RKO (cell line): ENCODE data around the gene DBF4.
A peak's percentile ranks its signal among the peaks of the same experiment; 100 is the strongest.
"Not testable (repeated sequence)": the region's sequence is repeated elsewhere in the genome, so short reads cannot be mapped to it uniquely, and the experiment has no call there.

Experiments used
- DNase-seq: peaks from one replicate; pipeline ENCODE4 v3.0.0-alpha.2; 2016; ENCODE audit warnings: low spot score

The DBF4 gene

DNA sequence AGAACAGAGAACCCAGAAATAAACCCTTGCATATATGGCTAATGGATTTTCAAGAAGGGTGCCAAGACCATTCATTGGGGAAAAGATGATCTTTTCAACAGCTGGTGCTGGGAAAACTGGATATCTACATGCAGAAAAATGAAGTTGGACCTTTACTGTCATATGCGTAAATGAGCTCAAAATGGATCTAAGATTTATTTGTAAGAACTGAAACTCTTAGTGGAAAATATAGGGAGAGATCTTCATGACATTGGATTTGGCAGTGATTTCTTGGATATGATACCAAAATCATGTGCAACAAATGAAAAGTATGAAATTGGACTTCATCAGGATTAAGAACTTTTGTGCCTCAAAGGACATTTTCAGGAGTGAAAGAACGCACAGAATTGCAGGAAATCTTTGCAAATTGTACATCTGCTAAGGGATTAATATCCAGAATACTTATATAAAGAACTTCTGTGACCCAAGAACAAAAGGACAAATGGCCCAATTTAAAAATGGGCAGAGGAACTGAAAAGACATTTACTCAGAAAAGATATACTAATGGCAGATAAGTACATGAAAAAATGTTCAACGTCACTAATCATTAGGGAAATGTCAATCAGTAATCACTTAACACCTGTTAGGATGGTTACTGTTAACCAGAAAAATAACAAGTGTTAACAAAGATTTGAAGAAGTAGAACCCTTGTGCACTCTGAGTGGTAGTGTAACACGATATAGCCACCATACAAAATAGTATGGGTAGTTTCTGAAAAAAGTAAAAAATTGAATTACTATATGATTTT, 6.1 kb downstream of the DBF4 start:
- DNase-seq = no peak

DNA sequence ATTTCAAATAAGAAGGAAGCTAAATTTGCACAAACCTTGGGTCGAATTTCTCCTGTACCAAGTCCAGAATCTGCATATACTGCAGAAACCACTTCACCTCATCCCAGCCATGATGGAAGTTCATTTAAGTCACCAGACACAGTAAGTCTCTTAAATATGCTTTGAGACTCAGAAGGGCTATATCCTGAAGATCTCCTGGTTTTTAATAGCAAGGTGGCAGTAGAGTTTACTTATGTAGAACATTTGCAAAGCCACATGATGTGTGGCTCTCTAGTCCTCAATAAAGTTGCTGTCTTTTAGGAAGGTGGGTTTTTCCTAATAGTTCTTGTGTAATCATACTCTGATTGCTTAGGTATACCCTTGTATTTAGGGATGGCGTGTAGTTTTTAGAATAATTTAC, 8.7 kb downstream of the DBF4 start:
- DNase-seq = peak; percentile 41

DNA sequence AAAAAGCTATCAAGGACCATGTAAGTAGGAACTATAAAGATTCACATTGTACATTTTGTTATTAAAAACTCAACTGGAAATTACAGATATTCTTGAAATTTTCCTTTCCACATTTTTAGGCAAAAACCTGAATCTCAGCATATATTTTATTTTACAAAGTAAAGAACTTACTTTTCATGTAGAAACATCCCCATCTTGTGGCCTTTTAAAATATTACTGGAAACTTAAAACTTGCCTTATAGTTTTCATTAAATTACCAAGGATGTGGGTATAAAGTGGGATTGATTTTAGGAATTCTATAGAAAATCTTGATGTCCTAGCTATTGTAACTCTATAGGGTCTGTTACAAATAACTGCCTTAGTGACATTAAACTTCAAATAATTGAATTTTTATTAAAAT, 10.6 kb downstream of the DBF4 start:
- peak; percentile 68 for DNase-seq

DNA sequence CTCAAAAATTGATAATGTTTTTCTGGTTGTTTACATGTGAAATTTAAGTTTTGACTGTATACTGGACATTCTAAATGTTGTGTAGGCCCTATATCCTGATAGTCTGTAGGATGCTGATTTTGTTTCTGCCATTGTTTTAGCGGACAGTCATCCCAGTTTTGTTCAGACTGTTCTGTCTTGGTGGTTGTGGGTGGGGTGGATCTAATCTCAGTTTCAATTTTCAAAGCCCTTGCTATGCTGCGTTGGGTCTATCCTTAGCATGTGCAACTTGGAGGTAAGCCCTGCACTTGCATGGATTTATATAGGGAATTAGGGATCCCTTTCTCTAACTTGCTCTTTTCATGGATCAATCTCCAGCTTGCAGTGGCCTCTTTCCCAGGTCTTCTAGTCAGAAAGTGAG, 19.1 kb downstream of the DBF4 start:
- no peak for DNase-seq

DNA sequence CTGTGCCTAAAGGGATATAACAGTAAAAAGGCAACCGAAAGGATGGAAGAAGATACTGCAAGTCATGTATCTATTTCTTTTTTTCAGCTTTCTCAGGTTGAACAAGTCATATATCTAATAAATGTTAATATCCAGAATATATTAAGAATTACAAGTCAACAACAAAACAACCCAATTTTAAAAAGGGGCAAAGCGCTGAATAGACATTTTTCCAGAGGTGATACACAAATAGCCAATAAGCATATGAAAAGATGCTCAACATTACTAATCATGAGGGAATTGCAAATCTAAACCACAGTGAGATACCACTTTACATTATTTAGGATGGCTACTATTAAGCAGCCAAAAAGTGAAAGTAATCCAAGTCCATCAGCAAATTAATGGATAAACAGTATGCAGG, 23.0 kb downstream of the DBF4 start:
- DNase-seq = no peak

DNA sequence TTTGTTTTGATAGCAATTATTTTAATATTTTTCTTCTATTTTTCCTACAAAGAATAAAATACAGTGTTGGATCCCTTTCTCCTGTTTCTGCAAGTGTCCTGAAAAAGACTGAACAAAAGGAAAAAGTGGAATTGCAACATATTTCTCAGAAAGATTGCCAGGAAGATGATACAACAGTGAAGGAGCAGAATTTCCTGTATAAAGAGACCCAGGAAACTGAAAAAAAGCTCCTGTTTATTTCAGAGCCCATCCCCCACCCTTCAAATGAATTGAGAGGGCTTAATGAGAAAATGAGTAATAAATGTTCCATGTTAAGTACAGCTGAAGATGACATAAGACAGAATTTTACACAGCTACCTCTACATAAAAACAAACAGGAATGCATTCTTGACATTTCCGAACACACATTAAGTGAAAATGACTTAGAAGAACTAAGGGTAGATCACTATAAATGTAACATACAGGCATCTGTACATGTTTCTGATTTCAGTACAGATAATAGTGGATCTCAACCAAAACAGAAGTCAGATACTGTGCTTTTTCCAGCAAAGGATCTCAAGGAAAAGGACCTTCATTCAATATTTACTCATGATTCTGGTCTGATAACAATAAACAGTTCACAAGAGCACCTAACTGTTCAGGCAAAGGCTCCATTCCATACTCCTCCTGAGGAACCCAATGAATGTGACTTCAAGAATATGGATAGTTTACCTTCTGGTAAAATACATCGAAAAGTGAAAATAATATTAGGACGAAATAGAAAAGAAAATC, 31.0 kb downstream of the DBF4 start:
- not testable (repeated sequence) for DNase-seq

DNA sequence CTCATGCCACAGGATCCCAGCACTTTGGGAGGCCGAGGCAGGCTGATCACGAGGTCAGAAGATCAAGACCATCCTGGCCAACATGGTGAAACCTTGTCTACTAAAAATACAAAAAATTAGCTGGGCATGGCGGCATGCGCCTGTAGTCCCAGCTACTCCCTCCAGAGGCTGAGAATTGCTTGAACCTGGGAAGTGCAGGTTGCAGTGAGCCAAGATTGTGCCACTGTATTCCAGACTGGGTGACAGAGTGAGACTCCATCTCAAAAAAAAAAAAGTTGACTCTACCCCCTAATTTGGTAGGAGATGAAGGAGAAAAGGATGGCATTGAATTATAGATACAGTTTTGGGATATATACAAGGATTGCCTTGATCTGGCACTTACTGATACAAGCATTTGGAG, 32.5 kb downstream of the DBF4 start:
- DNase-seq = not testable (repeated sequence)

DNA sequence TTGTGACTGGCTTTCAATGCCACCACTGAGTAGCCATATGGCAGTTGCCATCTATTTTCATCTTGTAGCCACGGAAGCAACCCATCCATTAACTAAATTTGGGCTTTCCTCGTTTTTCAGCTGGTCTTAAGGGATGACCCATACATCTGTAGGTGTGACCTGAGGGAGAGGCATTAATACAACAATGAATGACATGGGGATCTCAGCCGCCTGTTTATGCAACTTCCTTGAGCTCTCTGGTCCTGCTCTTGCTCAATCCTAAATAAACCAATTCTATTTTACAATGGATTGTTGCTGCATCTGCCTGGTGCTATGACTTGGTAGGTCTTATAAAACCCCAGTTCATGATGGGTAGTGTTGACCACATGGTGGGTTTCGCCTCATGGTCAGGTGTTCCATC, 35.8 kb downstream of the DBF4 start:
- DNase-seq = no peak

DNA sequence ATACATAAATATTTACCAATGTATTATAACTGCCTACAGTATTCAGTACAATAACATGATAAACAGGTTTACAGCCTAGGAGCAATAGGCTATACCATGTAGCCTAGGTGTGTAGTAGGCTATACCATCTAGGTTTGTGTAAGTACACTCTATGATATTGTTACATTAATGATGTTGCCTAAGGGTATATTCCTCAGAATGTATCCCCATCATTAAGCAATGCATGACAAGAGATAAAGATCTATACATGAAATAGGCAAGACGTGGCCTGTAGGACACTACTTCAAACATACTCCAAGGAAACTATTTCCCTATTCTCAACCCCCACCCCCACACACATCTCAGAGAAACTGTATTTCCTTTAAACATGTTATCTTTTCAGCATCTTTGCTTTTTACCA, 42.4 kb downstream of the DBF4 start:
- no peak for DNase-seq

DNA sequence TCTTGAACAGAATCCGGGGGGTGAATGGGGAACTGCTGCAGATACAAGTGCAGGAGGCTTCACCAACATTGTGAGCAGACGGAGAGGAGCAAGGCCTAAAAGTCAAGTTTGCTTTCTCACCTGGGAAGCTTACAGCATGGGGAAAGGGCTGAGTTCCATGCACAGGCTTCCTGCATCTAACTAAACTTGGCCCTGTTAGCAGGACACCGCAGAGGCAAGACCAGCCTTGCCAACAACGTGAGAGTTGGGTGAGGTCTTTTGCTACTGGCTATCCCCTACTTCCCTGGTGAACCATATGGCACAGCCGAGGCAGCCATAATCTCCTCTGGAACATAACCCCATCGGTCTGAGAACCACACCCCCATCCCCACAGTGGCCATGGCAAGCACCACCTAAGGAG, 43.6 kb downstream of the DBF4 start:
- no peak for DNase-seq

DNA sequence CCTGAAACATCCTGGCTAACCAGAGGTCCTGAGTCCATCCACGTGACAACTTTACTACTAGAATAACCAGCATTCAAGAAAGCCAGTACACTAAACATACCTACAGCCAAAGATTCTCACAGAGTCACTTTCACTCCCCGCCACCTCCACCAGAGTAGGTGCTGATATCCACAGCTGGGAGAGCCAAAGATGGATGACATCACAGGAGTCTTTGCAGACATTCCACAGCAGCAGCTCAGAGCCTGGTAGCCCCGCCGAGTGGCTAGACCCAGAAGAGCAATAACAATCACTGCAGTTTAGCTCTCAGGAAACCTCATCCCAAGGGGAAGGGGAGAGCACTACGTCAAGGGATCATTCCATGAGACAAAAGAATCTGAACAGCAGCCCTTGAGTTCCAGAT, 44.3 kb downstream of the DBF4 start:
- no peak for DNase-seq

DNA sequence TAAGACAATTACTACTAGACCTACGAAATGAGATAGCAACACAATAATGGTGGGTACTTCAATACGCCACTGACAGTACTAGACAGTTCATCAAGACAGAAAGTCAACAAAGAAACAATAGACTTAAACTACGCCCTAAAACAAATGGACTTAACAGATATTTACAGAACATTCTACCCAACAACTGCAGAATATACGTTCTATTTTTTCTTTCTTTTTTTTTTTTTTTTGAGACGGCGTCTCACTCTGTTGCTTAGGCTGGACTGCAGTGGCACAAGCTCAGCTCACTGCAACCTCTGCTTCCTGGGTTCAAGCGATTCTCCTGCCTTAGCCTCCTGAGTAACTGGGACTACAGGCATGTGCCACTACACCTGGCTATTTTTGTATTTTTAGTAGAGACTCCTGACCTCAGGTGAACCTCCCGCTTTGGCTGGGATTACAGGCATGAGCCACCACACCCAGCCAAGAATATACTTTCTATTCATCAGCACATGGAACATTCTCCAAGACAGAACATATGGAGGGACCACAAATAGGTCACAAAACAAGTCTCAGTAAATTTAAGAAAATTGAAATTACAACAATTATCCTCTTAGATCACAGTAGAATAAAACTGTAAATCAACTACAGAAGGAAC, 46.6 kb downstream of the DBF4 start:
- DNase-seq = not testable (repeated sequence)

DNA sequence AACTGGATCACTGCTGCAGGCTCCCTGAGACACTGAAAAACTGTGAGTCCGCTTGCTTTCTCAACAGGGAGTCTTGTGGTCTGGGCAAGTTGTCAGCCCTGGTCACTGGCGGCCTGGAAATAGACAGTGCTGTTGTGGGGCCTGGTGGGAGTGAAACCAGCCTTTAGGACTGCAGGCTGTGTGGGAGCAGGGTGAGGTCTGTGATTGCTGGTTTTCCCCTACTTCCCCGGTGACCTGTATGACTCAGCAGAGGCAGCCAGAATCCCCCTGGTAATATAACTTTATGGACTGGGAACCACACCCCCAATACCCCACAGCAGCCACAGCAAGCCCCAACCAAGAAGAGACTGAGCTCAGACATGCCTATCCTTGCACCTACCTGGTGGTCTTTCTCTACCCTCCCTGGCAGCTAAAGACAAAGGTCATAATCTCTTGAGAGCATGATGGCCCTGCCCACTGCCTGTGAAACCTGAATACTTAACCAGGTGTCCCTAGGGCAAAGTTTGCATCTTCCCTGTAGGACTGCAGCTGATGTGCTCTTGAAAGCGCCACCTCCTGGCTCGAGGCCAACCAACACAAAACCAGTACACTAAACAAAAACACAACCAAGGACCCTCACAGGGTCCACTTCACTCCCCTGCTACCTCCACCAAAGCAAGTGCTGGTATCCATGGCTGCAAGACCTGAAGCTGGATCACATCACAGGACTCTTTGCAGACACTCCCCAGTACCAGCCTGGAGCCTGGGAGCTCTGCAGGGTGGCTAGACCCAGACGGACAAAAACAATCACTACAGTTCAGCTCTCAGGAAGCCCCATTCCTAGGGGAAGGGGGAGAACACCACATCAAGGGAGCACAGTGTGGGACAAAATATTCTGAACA, 50.5 kb downstream of the DBF4 start:
- no peak for DNase-seq

DNA sequence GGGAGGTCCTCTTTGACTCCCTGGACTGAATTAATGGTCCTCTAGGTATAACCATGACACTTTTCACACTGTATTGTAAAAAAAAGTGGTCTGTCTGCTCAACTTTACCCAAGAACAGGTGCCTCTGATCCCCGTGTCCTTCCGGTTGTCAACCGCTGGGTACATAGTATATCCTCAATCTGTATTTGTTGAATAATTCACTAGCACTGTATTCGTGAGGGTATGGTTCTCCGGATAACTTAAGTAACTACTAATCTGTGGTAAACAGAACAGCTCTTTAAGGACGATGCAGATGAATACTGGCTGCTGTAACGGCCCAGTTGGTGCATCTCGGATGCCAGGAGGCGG, 57.3 kb downstream of the DBF4 start:
- DNase-seq = no peak

DNA sequence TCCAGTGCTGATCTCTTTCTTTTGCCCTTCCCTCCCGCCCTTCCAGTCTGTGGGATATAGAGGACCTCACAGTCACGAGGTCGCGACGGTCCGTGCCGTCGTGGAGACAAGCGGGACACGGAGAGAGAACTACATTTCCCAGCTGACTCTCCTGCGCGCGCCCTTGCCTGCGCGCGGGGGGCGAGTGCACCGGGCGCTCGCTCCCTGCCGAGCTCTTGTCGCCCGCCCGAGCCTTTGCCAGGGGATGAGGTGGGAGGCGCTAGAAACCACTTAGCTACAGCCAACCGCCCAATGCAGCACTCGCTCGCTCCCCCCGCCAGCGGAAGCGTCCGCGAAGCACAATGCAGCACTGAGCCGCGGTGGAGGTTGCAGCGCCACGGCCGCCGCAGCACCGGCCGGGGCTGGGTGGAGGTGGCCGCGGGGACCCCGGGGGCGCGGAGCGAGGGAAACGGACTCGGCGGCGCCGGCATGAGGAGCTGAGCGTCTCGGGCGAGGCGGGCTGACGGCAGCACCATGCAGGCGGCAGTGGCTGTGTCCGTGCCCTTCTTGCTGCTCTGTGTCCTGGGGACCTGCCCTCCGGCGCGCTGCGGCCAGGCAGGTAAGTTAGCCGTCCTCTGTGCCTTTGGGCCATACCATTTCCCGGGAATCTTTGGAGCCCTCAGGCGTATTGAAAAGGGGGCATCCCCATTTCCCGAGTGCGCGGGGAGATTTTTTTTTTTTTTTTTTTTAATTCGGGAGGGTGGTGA, 57.8 kb downstream of the DBF4 start, which contains the start of gene ADAM22:
TSS of gene ADAM22 (plus strand) at position 299 of the 746 bp plus-strand sequence. CDS start at position 514, 215 bp downstream.
- peak; percentile 96 for DNase-seq

DNA sequence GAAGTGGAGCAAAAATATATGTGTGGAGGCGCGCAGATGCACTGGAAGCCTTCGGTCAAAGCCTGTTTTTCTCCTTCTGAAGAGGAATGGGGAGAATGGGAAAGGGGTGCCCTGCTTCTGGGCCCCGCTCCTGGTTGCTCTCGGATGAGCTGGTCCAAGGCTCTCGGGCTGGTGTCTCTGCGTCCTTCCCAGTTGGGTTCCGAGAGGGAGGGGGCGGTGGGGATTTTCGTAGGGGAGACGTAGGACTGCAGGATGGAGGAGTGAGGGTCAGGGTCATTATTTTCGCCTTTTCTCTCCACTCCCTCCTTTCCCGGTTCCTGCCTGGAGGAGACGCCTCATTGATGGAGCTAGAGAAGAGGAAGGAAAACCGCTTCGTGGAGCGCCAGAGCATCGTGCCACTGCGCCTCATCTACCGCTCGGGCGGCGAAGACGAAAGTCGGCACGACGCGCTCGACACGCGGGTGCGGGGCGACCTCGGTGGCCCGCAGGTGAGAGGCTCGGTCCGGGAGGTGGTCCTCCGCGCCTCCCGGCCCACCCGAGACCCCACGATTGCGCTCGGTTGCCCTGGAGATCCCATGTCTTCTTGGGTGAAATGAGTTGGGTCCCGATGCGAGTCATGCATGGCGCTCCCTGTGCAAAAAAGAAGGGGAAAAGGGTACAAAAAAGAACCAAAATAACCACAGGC, 58.5 kb downstream of the DBF4 start:
- peak; percentile 34 for DNase-seq

DNA sequence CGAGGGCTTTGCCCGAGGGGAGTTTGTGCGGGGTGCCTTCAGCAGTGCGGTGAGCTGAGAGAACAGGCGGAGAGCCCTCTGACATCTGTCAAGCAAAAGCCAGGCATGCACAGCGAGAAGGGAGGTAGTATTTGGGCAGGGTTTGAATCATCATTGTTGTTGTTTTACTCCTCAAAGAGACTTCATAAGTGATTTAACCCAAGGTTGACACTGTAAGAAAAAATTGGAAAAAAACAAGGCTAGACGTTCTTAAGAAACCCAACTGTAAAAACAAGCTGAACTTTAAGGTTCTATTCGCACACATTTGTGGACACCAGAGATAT, 59.1 kb downstream of the DBF4 start:
- no peak for DNase-seq

DNA sequence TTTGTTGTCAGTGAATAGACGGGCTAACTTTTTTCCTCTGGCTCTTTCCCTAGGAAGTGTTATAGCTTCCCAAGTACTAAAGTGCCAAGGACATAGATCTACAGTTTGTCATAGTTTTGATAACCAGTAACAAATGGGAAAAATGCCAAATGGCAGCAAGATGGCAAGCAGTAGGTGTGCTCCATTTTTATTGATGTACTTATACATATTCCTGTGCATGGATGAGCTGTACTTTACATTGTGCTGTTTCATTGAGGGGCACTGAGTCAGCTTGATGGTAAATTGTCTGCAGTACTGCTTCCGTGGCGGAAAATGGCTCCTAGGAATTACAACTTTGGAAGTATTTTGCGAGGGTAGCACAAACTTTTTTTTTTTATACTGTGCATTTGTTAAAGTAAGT, 64.8 kb downstream of the DBF4 start:
- DNase-seq = no peak

DNA sequence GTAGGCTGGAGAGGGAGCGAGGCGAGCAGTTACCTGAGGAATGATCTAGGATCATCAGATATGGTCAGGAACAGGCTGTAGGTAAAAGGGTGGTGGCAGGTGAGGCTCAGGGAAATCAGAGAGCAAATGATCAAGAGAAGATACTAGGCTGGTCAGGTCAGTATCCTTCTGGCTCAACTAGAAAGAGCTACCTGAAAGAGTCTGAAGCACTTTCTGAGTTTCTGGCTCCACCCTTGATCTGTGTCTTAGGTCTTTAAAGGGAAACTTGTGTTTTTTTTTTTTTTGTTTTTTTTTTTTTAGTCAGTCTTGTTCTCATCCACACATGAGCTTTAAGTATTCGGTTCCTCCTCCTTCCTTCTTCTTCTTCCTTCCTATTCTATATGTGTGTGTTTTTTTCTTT, 68.3 kb downstream of the DBF4 start:
- no peak for DNase-seq

DNA sequence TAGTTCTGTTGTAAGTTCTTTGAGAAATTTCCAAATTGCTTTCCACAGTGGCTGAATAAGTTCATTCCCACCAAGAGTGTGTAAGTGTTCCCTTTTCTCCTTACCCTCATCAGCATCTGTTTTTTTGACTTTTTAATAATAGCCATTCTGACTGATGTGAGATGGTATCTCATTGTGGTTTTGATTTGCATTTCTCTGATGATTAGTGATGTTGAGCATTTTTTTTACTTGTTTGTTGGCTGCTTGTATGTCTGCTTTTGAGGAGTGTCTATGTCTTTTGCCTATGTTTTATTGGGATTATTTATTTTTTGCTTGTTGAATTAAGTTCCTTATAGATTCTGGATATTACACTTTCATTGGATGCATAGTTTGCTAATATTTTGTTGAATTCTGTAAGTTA, 69.6 kb downstream of the DBF4 start:
- not testable (repeated sequence) for DNase-seq

DNA sequence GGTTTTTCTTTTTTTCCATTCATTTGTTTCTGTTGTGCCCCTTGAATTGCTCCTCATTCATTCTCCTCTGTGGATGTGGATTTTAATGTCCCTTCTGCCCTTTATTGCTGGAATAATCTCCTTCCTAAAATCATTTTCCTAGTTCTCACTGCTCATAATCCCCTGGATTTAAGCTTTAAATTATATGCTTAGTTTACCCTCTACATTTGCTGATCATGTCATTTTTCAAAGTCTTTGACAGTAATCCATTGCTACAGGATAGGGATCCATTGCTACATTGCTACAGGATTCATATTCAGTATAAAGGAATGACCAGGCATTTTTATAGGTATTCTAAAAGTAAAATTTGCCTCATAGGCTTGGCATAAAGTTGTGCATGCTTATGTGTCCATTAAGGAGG, 72.1 kb downstream of the DBF4 start:
- DNase-seq = no peak
